Glutamatergic neuron (in vitro differentiated cells): ENCODE data around the gene FTSJ1. TPM values are rescaled to one million over a fixed set of nuclear protein-coding genes. Genes with fewer than 3 reads are reported as not detected.
"Not testable (repeated sequence)": the region's sequence is repeated elsewhere in the genome, so short reads cannot be mapped to it uniquely, and the experiment has no call there.

Source experiments
- DNase-seq: peaks from one replicate; pipeline ENCODE4 v3.0.0; 2022
- H3K27ac Mint-ChIP-seq: one replicate; pipeline ENCODE4 v1.8.0; 2020; ENCODE audit warnings: mild to moderate bottlenecking, mixed read lengths, inconsistent platforms; ENCODE audit not compliant: unreplicated experiment
- H3K27me3 Mint-ChIP-seq: one replicate; pipeline ENCODE4 v1.8.0; 2020; ENCODE audit warnings: mild to moderate bottlenecking, moderate library complexity, mixed read lengths, inconsistent platforms; ENCODE audit not compliant: unreplicated experiment
- H3K36me3 Mint-ChIP-seq: one replicate; pipeline ENCODE4 v1.8.0; 2020; ENCODE audit warnings: mild to moderate bottlenecking, mixed read lengths, inconsistent platforms; ENCODE audit not compliant: unreplicated experiment
- H3K4me1 Mint-ChIP-seq: one replicate; pipeline ENCODE4 v1.8.0; 2020; ENCODE audit warnings: mild to moderate bottlenecking, low read depth, mixed read lengths, inconsistent platforms; ENCODE audit not compliant: unreplicated experiment
- H3K4me3 Mint-ChIP-seq: one replicate; pipeline ENCODE4 v1.8.0; 2020; ENCODE audit warnings: mild to moderate bottlenecking, mixed read lengths, inconsistent platforms; ENCODE audit not compliant: unreplicated experiment
- H3K9me3 Mint-ChIP-seq: one replicate; pipeline ENCODE4 v1.8.0; 2020; ENCODE audit warnings: mild to moderate bottlenecking, moderate library complexity, mixed read lengths, inconsistent platforms; ENCODE audit not compliant: unreplicated experiment
- CTCF ChIP-seq: fragments of 200-600 bp; sonication (generic); IDR thresholded peaks from one replicate; pipeline ENCODE4 v1.5.0; 2021; ENCODE audit not compliant: partially characterized antibody, unreplicated experiment
- total RNA-seq: library from RNA; stranded (reverse); fragmentation: NEBNext Ultra II Directional; extraction: Animal tissue kit (Norgen Biotek cat#: 25700); gene quantifications from one replicate; pipeline ENCODE4 v1.2.1, GENCODE V29; 2021; ENCODE audit not compliant: unreplicated experiment

FTSJ1 gene
- total RNA-seq, 1 donor from 2014 or later = 87.6 TPM

- Mint-ChIP-seq H3K27me3 (peaks cover 5% of the 10 kb centered on the region), H3K4me1 (peaks cover 7% of the 10 kb centered on the region), H3K9me3 (peaks cover 3% of the 10 kb centered on the region), H3K4me3 (no peak overlapping the region), H3K27ac (no peak overlapping the region), H3K36me3 (peaks cover 5% of the 10 kb centered on the region)
- TF ChIP-seq CTCF = no peak
- no peak for DNase-seq
These were observed 40.3 kb downstream of the FTSJ1 start for GRCh38 chrX:48516285-48516684.

DNA sequence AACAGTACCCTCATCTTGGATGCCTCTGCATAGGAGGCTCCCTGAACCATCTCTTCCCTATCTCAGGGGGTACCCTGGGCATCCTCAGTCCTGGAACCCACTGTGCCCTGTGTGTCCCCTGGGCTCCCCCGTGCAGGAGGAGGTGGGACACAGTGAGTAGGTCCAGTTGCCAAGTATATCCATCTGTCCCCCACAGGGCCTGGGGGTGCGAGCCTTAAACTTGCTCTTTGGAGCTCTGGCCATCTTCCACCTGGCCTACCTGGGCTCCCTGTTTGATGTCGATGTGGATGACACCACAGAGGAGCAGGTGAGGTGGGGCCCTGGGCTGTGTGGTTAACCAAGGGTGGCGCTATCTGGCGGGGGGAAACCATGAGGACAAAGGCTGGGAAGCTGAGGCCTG is 41.0 kb downstream of the FTSJ1 start:
- Mint-ChIP-seq H3K27me3 (peaks cover 5% of the 10 kb centered on the region), H3K4me1 (peaks cover 7% of the 10 kb centered on the region), H3K4me3 (no peak overlapping the region), H3K9me3 (peaks cover 3% of the 10 kb centered on the region), H3K27ac (no peak overlapping the region), H3K36me3 (peaks cover 5% of the 10 kb centered on the region)
- no peak for DNase-seq
- no peak for TF ChIP-seq CTCF

GRCh38 chrX:48519481-48519880 is 43.5 kb downstream of the FTSJ1 start:
- peaks cover 11% of the 10 kb centered on the region for H3K4me1 Mint-ChIP-seq
- not testable (repeated sequence) for H3K36me3 Mint-ChIP-seq, H3K27ac Mint-ChIP-seq, H3K4me3 Mint-ChIP-seq, H3K27me3 Mint-ChIP-seq, DNase-seq, H3K9me3 Mint-ChIP-seq

GRCh38 chrX:48520455-48520854 is 44.5 kb downstream of the FTSJ1 start:
- H3K4me3 Mint-ChIP-seq = peak overlapping the region; percentile 91
- H3K9me3 Mint-ChIP-seq = peaks cover 2% of the 10 kb centered on the region
- DNase-seq = no peak
- H3K27me3 Mint-ChIP-seq = peaks cover 3% of the 10 kb centered on the region
- peaks cover 11% of the 10 kb centered on the region for H3K4me1 Mint-ChIP-seq
- no peak for TF ChIP-seq CTCF
- peak overlapping the region; percentile 86 for H3K27ac Mint-ChIP-seq
- H3K36me3 Mint-ChIP-seq = peaks cover under 1% of the 10 kb centered on the region

DNA sequence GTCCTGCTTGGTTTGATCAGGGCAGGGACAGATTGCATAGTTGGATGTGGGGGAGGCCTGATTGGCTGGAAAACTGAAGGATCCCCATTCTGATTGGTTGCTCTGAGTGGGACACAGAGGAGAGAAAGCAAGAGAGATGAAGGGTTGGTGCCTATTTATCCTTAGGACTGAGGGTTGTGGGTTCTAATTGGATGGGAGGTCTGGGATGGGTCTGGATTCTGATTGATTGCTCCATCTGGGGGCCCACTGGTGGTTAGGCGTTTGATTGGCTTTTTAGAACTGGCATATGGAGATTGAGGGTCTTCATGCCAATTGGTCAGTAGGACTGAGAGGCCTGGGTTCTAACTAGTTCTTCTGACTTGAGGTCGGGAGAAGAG is 45.0 kb downstream of the FTSJ1 start:
- no peak for TF ChIP-seq CTCF
- Mint-ChIP-seq H3K27me3 (peaks cover 3% of the 10 kb centered on the region), H3K4me1 (peaks cover 11% of the 10 kb centered on the region), H3K4me3 (peak overlapping the region; percentile 91), H3K36me3 (no peaks in the 10 kb centered on the region), H3K27ac (peak overlapping the region; percentile 86), H3K9me3 (peaks cover 2% of the 10 kb centered on the region)
- no peak for DNase-seq
